Measurements from ENCODE around the gene KLHDC1. TPM values are rescaled to one million over a fixed set of nuclear protein-coding genes. Genes with fewer than 3 reads are reported as not detected.

The KLHDC1 gene
- total RNA-seq, 4 donors from 2014 or later: 1.7 to 19.9 (median 3.5) TPM

DNA sequence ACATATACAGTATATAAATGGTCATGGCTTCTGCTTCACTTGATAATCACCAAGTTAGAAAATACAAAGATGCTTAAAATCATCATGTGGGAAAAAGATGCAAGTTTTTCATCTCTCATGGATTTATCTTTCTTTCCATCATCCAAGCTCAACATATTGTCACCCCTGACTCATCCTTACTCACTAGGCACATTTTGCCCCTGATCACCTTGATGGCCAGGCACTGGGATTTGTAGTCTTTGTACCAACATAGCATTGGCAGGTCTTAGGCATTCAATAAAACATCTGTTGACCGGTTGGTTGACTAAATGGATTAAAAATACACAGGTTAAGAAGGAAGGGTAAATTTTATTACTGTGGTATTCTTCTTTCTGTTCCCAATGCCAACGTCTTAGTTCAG lies 103.1 kb downstream of the KLHDC1 start:
- WGBS: 91% methylated on average over 2 of the region's 2 CpGs
- Histone ChIP-seq H3K36me3 (peaks cover 93% of the 10 kb centered on the region), H3K27ac (no peak overlapping the region), H3K9me3 (no peaks in the 10 kb centered on the region), H3K4me1 (no peaks in the 10 kb centered on the region), H3K27me3 (no peaks in the 10 kb centered on the region), H3K4me3 (no peak overlapping the region)
- TF ChIP-seq POLR2AphosphoS5 (IDR thresholded peaks at IDR 0.05) (no peak), EP300 (IDR thresholded peaks at IDR 0.05) (no peak), POLR2A (IDR thresholded peaks at IDR 0.05) (no peak)
- TF ChIP-seq, protein P1, sequence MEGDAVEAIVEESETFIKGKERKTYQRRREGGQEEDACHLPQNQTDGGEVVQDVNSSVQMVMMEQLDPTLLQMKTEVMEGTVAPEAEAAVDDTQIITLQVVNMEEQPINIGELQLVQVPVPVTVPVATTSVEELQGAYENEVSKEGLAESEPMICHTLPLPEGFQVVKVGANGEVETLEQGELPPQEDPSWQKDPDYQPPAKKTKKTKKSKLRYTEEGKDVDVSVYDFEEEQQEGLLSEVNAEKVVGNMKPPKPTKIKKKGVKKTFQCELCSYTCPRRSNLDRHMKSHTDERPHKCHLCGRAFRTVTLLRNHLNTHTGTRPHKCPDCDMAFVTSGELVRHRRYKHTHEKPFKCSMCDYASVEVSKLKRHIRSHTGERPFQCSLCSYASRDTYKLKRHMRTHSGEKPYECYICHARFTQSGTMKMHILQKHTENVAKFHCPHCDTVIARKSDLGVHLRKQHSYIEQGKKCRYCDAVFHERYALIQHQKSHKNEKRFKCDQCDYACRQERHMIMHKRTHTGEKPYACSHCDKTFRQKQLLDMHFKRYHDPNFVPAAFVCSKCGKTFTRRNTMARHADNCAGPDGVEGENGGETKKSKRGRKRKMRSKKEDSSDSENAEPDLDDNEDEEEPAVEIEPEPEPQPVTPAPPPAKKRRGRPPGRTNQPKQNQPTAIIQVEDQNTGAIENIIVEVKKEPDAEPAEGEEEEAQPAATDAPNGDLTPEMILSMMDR (IDR thresholded peaks at IDR 0.05): no peak
- DNase-seq (ENCODE audit: low spot score in 2 of 2): no peak

Other genes with a start within 250 kb of the KLHDC1 start
- gene RPS29, start 106.7 kb upstream of the KLHDC1 start, total RNA-seq: over 10,000 TPM in 1 of 4 donors, 1,000 to 10,000 TPM in 3; 5,312 to 11,292 (median 8,564) TPM
- 1 to 10 TPM; 6.4 to 9.2 (median 8.6) TPM for gene LRR1, start 94.2 kb upstream of the KLHDC1 start, total RNA-seq
- 100 to 1,000 TPM; 150 to 232 (median 182) TPM for gene RPL36AL, start 72.5 kb upstream of the KLHDC1 start, total RNA-seq
- 10 to 100 TPM in 3 of 4 donors, 1 to 10 TPM in 1; 8.9 to 17.5 (median 15.1) TPM for gene MGAT2, start 72.3 kb upstream of the KLHDC1 start, total RNA-seq
- 10 to 100 TPM in 1 of 4 donors, 1 to 10 TPM in 3; 7.5 to 11.8 (median 9.5) TPM for gene DNAAF2, start 57.9 kb upstream of the KLHDC1 start, total RNA-seq
- 1 to 10 TPM; 3.2 to 8.4 (median 4.6) TPM for gene POLE2, start 4.9 kb upstream of the KLHDC1 start, total RNA-seq
- gene KLHDC2, start 75.0 kb downstream of the KLHDC1 start, total RNA-seq: 10 to 100 TPM; 43.5 to 93.1 (median 65.3) TPM
- gene NEMF, start 159.7 kb downstream of the KLHDC1 start, total RNA-seq: 100 to 1,000 TPM in 1 of 4 donors, 10 to 100 TPM in 3; 70.6 to 181 (median 81.5) TPM
- 100 to 1,000 TPM in 1 of 4 donors, 10 to 100 TPM in 3; 48.0 to 125 (median 85.3) TPM for gene ARF6, start 200.0 kb downstream of the KLHDC1 start, total RNA-seq

All from suprapubic skin (tissue), 4 donors.